GM08714 (cell line): ENCODE data around the gene NOL4L.

Experiments used
- H3K4me3 ChIP-seq: fragments of 200-500 bp; sonication (Bioruptor generic); 2 replicates; pipeline ENCODE4 v1.5.1; 2014; ENCODE audit warnings: mild to moderate bottlenecking, low read length, inconsistent platforms
- ZNF274 ChIP-seq: IDR thresholded peaks from 2 replicates; pipeline ENCODE4 v1.6.1; 2012; ENCODE audit warnings: mild to moderate bottlenecking, low read depth, low read length

The NOL4L gene

GRCh38 chr20:32522776-32523612 is 62.1 kb downstream of the NOL4L start:
- TF ChIP-seq ZNF274 = no peak
- no peak overlapping the region for H3K4me3 ChIP-seq

GRCh38 chr20:32522526-32522775 is 62.7 kb downstream of the NOL4L start:
- H3K4me3 ChIP-seq = no peak overlapping the region
- no peak for TF ChIP-seq ZNF274

GRCh38 chr20:32521780-32522525 is 63.2 kb downstream of the NOL4L start:
- H3K4me3 ChIP-seq = no peak overlapping the region
- no peak for TF ChIP-seq ZNF274

GRCh38 chr20:32520927-32521203 is 64.3 kb downstream of the NOL4L start:
- H3K4me3 ChIP-seq = no peak overlapping the region
- TF ChIP-seq ZNF274 = no peak

GRCh38 chr20:32519381-32519730 is 65.8 kb downstream of the NOL4L start:
- TF ChIP-seq ZNF274 = no peak
- H3K4me3 ChIP-seq = no peak overlapping the region

GRCh38 chr20:32518593-32519380 is 66.3 kb downstream of the NOL4L start:
- H3K4me3 ChIP-seq = no peak overlapping the region
- no peak for TF ChIP-seq ZNF274

- H3K4me3 ChIP-seq = no peak overlapping the region
- TF ChIP-seq ZNF274 = no peak
These were observed 67.1 kb downstream of the NOL4L start for GRCh38 chr20:32517914-32518592.

- TF ChIP-seq ZNF274 = no peak
These were observed 67.6 kb downstream of the NOL4L start for GRCh38 chr20:32517518-32517873.

GRCh38 chr20:32516583-32517517 is 68.3 kb downstream of the NOL4L start:
- H3K4me3 ChIP-seq = no peak overlapping the region
- TF ChIP-seq ZNF274 = no peak

More at GRCh38 chr20:32517518-32517873, 67.6 kb downstream of the NOL4L start:
- H3K4me3 ChIP-seq = no peak overlapping the region

GRCh38 chr20:32515631-32516101 is 69.5 kb downstream of the NOL4L start:
- no peak for TF ChIP-seq ZNF274
- no peak overlapping the region for H3K4me3 ChIP-seq

- no peak overlapping the region for H3K4me3 ChIP-seq
- no peak for TF ChIP-seq ZNF274
These were observed 70.4 kb downstream of the NOL4L start for GRCh38 chr20:32514760-32515159.

GRCh38 chr20:32513031-32513866 is 71.9 kb downstream of the NOL4L start:
- H3K4me3 ChIP-seq = no peak overlapping the region
- no peak for TF ChIP-seq ZNF274

GRCh38 chr20:32512047-32512385 is 73.1 kb downstream of the NOL4L start:
- no peak overlapping the region for H3K4me3 ChIP-seq
- TF ChIP-seq ZNF274 = no peak
